Measurements from ENCODE around the gene ATMIN.

Gene ATMIN

GRCh38 chr16:80997139-80997798 lies 38.4 kb upstream of the ATMIN start:
- H3K36me3 ChIP-seq (replicated peaks) = no peaks in the 10 kb centered on the region; the same call in none of the 2 replicates
- no peaks in the 10 kb centered on the region for H3K27me3 ChIP-seq (ENCODE audit: low read depth)
- H3K4me1 ChIP-seq = peaks cover 17% of the 10 kb centered on the region
- no peak overlapping the region for H3K4me3 ChIP-seq
- in situ Hi-C loops (cut with MboI; ENCODE audit: low sequenced_read_pairs) = no loop called here
- no peaks in the 10 kb centered on the region for H3K9me3 ChIP-seq
- no peak for DNase-seq (ENCODE audit: low spot score in 2 of 2)

GRCh38 chr16:80997964-80998620 lies 37.5 kb upstream of the ATMIN start:
- no peak for DNase-seq (ENCODE audit: low spot score in 2 of 2)

GRCh38 chr16:81000873-81001272 lies 34.8 kb upstream of the ATMIN start:
- Histone ChIP-seq H3K4me3 (no peak overlapping the region), H3K4me1 (peaks cover 27% of the 10 kb centered on the region), H3K9me3 (no peaks in the 10 kb centered on the region), H3K27me3 (ENCODE audit: low read depth) (no peaks in the 10 kb centered on the region), H3K36me3 (replicated peaks) (no peaks in the 10 kb centered on the region; the same call in none of the 2 replicates)
- in situ Hi-C loops (cut with MboI; ENCODE audit: low sequenced_read_pairs) = no loop called here
- no peak for DNase-seq (ENCODE audit: low spot score in 2 of 2)

More at GRCh38 chr16:80997964-80998620, 37.5 kb upstream of the ATMIN start:
- in situ Hi-C loops (cut with MboI; ENCODE audit: low sequenced_read_pairs) = no loop called here
- Histone ChIP-seq H3K4me1 (peaks cover 17% of the 10 kb centered on the region), H3K36me3 (replicated peaks) (no peaks in the 10 kb centered on the region; the same call in none of the 2 replicates), H3K27me3 (ENCODE audit: low read depth) (no peaks in the 10 kb centered on the region), H3K4me3 (no peak overlapping the region), H3K9me3 (no peaks in the 10 kb centered on the region)

- in situ Hi-C loops (cut with MboI; ENCODE audit: low sequenced_read_pairs) = no loop called here
- peak in 1 of 2 experiments; percentile 28 for DNase-seq (ENCODE audit: low spot score in 2 of 2)
- H3K4me1 ChIP-seq = peaks cover 26% of the 10 kb centered on the region
Measured at GRCh38 chr16:81001330-81001729, 34.3 kb upstream of the ATMIN start.

GRCh38 chr16:81003064-81003463 lies 32.6 kb upstream of the ATMIN start:
- Histone ChIP-seq H3K4me3 (no peak overlapping the region), H3K27me3 (ENCODE audit: low read depth) (no peaks in the 10 kb centered on the region), H3K36me3 (replicated peaks) (no peaks in the 10 kb centered on the region; the same call in 1 of the 2 replicates), H3K4me1 (peaks cover 16% of the 10 kb centered on the region), H3K9me3 (no peaks in the 10 kb centered on the region)
- no peak for DNase-seq (ENCODE audit: low spot score in 2 of 2)
- in situ Hi-C loops (cut with MboI; ENCODE audit: low sequenced_read_pairs) = no loop called here

More at GRCh38 chr16:81001330-81001729, 34.3 kb upstream of the ATMIN start:
- no peaks in the 10 kb centered on the region; the same call in none of the 2 replicates for H3K36me3 ChIP-seq (replicated peaks)
- H3K27me3 ChIP-seq (ENCODE audit: low read depth) = no peaks in the 10 kb centered on the region
- H3K9me3 ChIP-seq = no peaks in the 10 kb centered on the region
- no peak overlapping the region for H3K4me3 ChIP-seq

GRCh38 chr16:81003610-81004460 lies 31.8 kb upstream of the ATMIN start:
- Histone ChIP-seq H3K36me3 (replicated peaks) (no peaks in the 10 kb centered on the region; the same call in 1 of the 2 replicates), H3K9me3 (no peaks in the 10 kb centered on the region), H3K4me1 (peaks cover 18% of the 10 kb centered on the region), H3K27me3 (ENCODE audit: low read depth) (no peaks in the 10 kb centered on the region), H3K4me3 (no peak overlapping the region)
- no peak for DNase-seq (ENCODE audit: low spot score in 2 of 2)
- in situ Hi-C loops (cut with MboI; ENCODE audit: low sequenced_read_pairs) = no loop called here

- in situ Hi-C loops (cut with MboI; ENCODE audit: low sequenced_read_pairs) = no loop called here
Measured at GRCh38 chr16:81004646-81005353, 30.8 kb upstream of the ATMIN start.

GRCh38 chr16:81005610-81006161 lies 30.0 kb upstream of the ATMIN start:
- Histone ChIP-seq H3K27me3 (ENCODE audit: low read depth) (no peaks in the 10 kb centered on the region), H3K9me3 (no peaks in the 10 kb centered on the region), H3K36me3 (replicated peaks) (peaks cover 3% of the 10 kb centered on the region; the same call in 1 of the 2 replicates), H3K4me1 (peaks cover 18% of the 10 kb centered on the region), H3K4me3 (peak overlapping the region; percentile 97)
- in situ Hi-C loops (cut with MboI; ENCODE audit: low sequenced_read_pairs) = no loop called here
- peak in 1 of 2 experiments; percentile 23 for DNase-seq (ENCODE audit: low spot score in 2 of 2)

More at GRCh38 chr16:81004646-81005353, 30.8 kb upstream of the ATMIN start:
- Histone ChIP-seq H3K9me3 (no peaks in the 10 kb centered on the region), H3K4me3 (peak overlapping the region; percentile 97), H3K36me3 (replicated peaks) (peaks cover 3% of the 10 kb centered on the region; the same call in 1 of the 2 replicates), H3K27me3 (ENCODE audit: low read depth) (no peaks in the 10 kb centered on the region), H3K4me1 (peaks cover 18% of the 10 kb centered on the region)
- peak; percentile 54 to 68 for DNase-seq (ENCODE audit: low spot score in 2 of 2)

- in situ Hi-C loops (cut with MboI; ENCODE audit: low sequenced_read_pairs) = no loop called here
- Histone ChIP-seq H3K36me3 (replicated peaks) (peaks cover 3% of the 10 kb centered on the region; the same call in 1 of the 2 replicates), H3K9me3 (no peaks in the 10 kb centered on the region), H3K27me3 (ENCODE audit: low read depth) (no peaks in the 10 kb centered on the region), H3K4me3 (peak overlapping the region; percentile 97), H3K4me1 (peaks cover 18% of the 10 kb centered on the region)
- DNase-seq (ENCODE audit: low spot score in 2 of 2) = peak; percentile 41 to 81
Measured at GRCh38 chr16:81006211-81006812, 29.3 kb upstream of the ATMIN start.

- H3K27me3 ChIP-seq (ENCODE audit: low read depth) = no peaks in the 10 kb centered on the region
- in situ Hi-C loops (cut with MboI; ENCODE audit: low sequenced_read_pairs) = no loop called here
Measured at GRCh38 chr16:81006813-81007695, 28.6 kb upstream of the ATMIN start, which contains the start of the genes CENPN and CMC2. CENPN (plus strand) TSS chr16:81007214; CDS start chr16:81011940, 4,726 bp downstream. CMC2 (minus strand) TSS chr16:81006885; CDS start chr16:80997394, 9,491 bp downstream.

GRCh38 chr16:81008505-81008789 lies 27.2 kb upstream of the ATMIN start:
- peak overlapping the region; percentile 97 for H3K4me3 ChIP-seq
- peaks cover 12% of the 10 kb centered on the region for H3K4me1 ChIP-seq
- peaks cover 24% of the 10 kb centered on the region for H3K36me3 ChIP-seq (replicated peaks)
- DNase-seq (ENCODE audit: low spot score in 2 of 2) = no peak
- in situ Hi-C loops (cut with MboI; ENCODE audit: low sequenced_read_pairs) = no loop called here
- no peaks in the 10 kb centered on the region for H3K9me3 ChIP-seq
- no peaks in the 10 kb centered on the region for H3K27me3 ChIP-seq (ENCODE audit: low read depth)

More at GRCh38 chr16:81006813-81007695, 28.6 kb upstream of the ATMIN start, which contains the start of the genes CENPN and CMC2:
- peaks cover 10% of the 10 kb centered on the region for H3K36me3 ChIP-seq (replicated peaks)
- no peaks in the 10 kb centered on the region for H3K9me3 ChIP-seq
- peak within 1 kb of the TSS; percentile 97 for H3K4me3 ChIP-seq
- H3K4me1 ChIP-seq = peaks cover 12% of the 10 kb centered on the region
- peak; percentile 93 to 98 for DNase-seq (ENCODE audit: low spot score in 2 of 2)

GRCh38 chr16:81012974-81013373 lies 22.7 kb upstream of the ATMIN start:
- Histone ChIP-seq H3K9me3 (no peaks in the 10 kb centered on the region), H3K4me1 (peaks cover 2% of the 10 kb centered on the region; the same call in 1 of the 2 replicates), H3K36me3 (replicated peaks) (peaks cover 68% of the 10 kb centered on the region), H3K4me3 (no peak overlapping the region), H3K27me3 (ENCODE audit: low read depth) (no peaks in the 10 kb centered on the region)
- DNase-seq (ENCODE audit: low spot score in 2 of 2) = no peak
- in situ Hi-C loops (cut with MboI; ENCODE audit: low sequenced_read_pairs) = no loop called here

Data from HAP-1 (cell line).